ENCODE data around the gene LSAMP. TPM values are rescaled to one million over a fixed set of nuclear protein-coding genes. Genes with fewer than 3 reads are reported as not detected.

LSAMP gene
- total RNA-seq, 1 donor from 2014 or later, result 18.0 TPM

GRCh38 chr3:116127464-116127863 is 317.8 kb downstream of the LSAMP start:
- Histone ChIP-seq H3K4me2 (no peak overlapping the region), H3K4me3 (no peak overlapping the region), H3K36me3 (no peaks in the 10 kb centered on the region), H3K27ac (no peak overlapping the region), H3K9me3 (ENCODE audit: low read depth) (no peaks in the 10 kb centered on the region), H3F3A (ENCODE audit: low read depth) (no peaks in the 10 kb centered on the region), H2AFZ (replicated peaks) (no peak overlapping the region), H3K79me2 (ENCODE audit: low read depth) (no peaks in the 10 kb centered on the region), H4K20me1 (ENCODE audit: low read depth) (no peaks in the 10 kb centered on the region), H3K27me3 (no peaks in the 10 kb centered on the region), H3K4me1 (no peaks in the 10 kb centered on the region), H3K9ac (no peak overlapping the region)
- H3K27me3 Mint-ChIP-seq (ENCODE audit: insufficient read depth, low read depth), result no peaks in the 10 kb centered on the region
- no peak overlapping the region for H3K27ac Mint-ChIP-seq
- peaks cover 2% of the 10 kb centered on the region for H3K36me3 Mint-ChIP-seq
- H3K4me1 Mint-ChIP-seq, result peaks cover 3% of the 10 kb centered on the region
- TF ChIP-seq EZH2 (IDR thresholded peaks at IDR 0.05) (no peak), EZH2phosphoT487 (IDR thresholded peaks at IDR 0.05) (no peak)
- TF ChIP-seq, protein P1, sequence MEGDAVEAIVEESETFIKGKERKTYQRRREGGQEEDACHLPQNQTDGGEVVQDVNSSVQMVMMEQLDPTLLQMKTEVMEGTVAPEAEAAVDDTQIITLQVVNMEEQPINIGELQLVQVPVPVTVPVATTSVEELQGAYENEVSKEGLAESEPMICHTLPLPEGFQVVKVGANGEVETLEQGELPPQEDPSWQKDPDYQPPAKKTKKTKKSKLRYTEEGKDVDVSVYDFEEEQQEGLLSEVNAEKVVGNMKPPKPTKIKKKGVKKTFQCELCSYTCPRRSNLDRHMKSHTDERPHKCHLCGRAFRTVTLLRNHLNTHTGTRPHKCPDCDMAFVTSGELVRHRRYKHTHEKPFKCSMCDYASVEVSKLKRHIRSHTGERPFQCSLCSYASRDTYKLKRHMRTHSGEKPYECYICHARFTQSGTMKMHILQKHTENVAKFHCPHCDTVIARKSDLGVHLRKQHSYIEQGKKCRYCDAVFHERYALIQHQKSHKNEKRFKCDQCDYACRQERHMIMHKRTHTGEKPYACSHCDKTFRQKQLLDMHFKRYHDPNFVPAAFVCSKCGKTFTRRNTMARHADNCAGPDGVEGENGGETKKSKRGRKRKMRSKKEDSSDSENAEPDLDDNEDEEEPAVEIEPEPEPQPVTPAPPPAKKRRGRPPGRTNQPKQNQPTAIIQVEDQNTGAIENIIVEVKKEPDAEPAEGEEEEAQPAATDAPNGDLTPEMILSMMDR (IDR thresholded peaks at IDR 0.05), result no peak
- no peak overlapping the region for H3K4me3 Mint-ChIP-seq
- peaks cover 3% of the 10 kb centered on the region for H3K9me3 Mint-ChIP-seq
- no peak for DNase-seq (ENCODE audit: low spot score)

DNA sequence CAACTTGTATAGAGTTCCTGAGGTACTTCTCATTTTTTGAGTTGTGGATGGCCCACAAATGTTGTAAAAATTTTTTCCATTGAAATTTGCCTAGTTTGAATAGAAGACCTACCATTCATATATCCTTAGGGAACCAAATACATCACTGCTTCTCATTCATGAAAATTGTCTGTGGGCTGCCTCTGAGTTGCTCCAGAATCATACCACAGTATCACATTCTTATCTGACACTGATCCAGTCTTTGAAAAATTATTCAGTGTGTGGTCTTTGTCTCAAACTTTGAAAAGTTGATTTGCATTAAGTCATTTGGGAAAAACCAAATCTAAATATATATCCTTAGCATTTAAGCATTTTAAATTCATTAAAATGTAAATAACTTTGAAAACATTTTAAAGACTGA is 321.1 kb downstream of the LSAMP start:
- H3K9me3 Mint-ChIP-seq, result no peaks in the 10 kb centered on the region
- Histone ChIP-seq H3K36me3 (no peaks in the 10 kb centered on the region), H3K9me3 (ENCODE audit: low read depth) (no peaks in the 10 kb centered on the region), H2AFZ (replicated peaks) (no peak overlapping the region), H3K4me2 (no peak overlapping the region), H3K79me2 (ENCODE audit: low read depth) (no peaks in the 10 kb centered on the region), H3K4me3 (no peak overlapping the region), H4K20me1 (ENCODE audit: low read depth) (no peaks in the 10 kb centered on the region), H3K4me1 (no peaks in the 10 kb centered on the region), H3F3A (ENCODE audit: low read depth) (no peaks in the 10 kb centered on the region), H3K9ac (no peak overlapping the region), H3K27ac (no peak overlapping the region), H3K27me3 (no peaks in the 10 kb centered on the region)
- no peaks in the 10 kb centered on the region for H3K36me3 Mint-ChIP-seq
- H3K4me3 Mint-ChIP-seq, result no peak overlapping the region
- no peak for TF ChIP-seq EZH2 (IDR thresholded peaks at IDR 0.05)
- TF ChIP-seq EZH2phosphoT487 (IDR thresholded peaks at IDR 0.05), result no peak
- TF ChIP-seq, protein P1 (IDR thresholded peaks at IDR 0.05), result no peak
- no peak for DNase-seq (ENCODE audit: low spot score)
- H3K27me3 Mint-ChIP-seq (ENCODE audit: insufficient read depth, low read depth), result no peaks in the 10 kb centered on the region
- no peak overlapping the region for H3K27ac Mint-ChIP-seq
- H3K4me1 Mint-ChIP-seq, result peaks cover 3% of the 10 kb centered on the region

DNA sequence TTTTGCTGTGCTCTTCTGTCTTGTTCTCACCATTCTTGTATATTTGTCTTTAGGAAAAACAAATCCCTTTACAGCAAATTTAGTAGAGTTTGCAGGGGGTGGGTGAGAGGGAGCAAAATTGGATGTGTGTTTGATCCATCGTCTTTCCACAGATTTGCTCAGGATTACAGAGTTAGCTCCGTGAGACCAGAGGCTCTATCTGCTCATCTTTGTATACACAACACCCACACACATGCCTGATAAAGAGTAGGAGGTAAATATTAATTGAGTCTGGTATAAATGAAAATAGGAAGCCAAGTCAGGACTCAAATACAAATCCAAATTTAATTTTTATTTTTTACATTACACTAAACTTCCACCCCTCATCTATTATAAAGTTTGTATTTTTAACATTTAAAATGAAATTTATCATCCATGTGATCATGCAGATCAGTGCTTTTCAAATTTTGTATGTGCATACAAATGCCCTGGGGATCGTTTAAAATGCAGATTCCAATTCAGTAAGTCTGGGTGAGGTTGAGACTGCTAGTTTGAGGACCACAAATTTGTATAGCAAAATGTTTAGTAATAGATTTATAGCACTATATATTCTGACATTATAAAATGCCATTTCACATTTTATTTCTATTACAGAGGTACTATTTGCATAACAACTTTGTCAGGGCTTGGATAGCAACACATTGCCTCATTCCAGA is 326.7 kb downstream of the LSAMP start:
- H3K4me3 ChIP-seq, result no peak overlapping the region
- no peaks in the 10 kb centered on the region for H3K4me1 Mint-ChIP-seq
- H3K4me1 ChIP-seq, result no peaks in the 10 kb centered on the region
- no peaks in the 10 kb centered on the region for H3K9me3 ChIP-seq (ENCODE audit: low read depth)
- H3K27ac ChIP-seq, result no peak overlapping the region
- no peak for DNase-seq (ENCODE audit: low spot score)
- no peaks in the 10 kb centered on the region for H3K36me3 Mint-ChIP-seq
- H3K4me2 ChIP-seq, result no peak overlapping the region
- no peaks in the 10 kb centered on the region for H3K36me3 ChIP-seq
- no peak overlapping the region for H3K9ac ChIP-seq
- H3K79me2 ChIP-seq (ENCODE audit: low read depth), result no peaks in the 10 kb centered on the region
- TF ChIP-seq EZH2 (IDR thresholded peaks at IDR 0.05), result no peak
- TF ChIP-seq, protein P1 (IDR thresholded peaks at IDR 0.05), result no peak
- no peak for TF ChIP-seq EZH2phosphoT487 (IDR thresholded peaks at IDR 0.05)
- no peaks in the 10 kb centered on the region for H3K9me3 Mint-ChIP-seq
- H3K4me3 Mint-ChIP-seq, result no peak overlapping the region
- no peaks in the 10 kb centered on the region for H3F3A ChIP-seq (ENCODE audit: low read depth)
- H3K27ac Mint-ChIP-seq, result no peak overlapping the region
- no peak overlapping the region for H2AFZ ChIP-seq (replicated peaks)
- H4K20me1 ChIP-seq (ENCODE audit: low read depth), result no peaks in the 10 kb centered on the region
- H3K27me3 Mint-ChIP-seq (ENCODE audit: insufficient read depth, low read depth), result no peaks in the 10 kb centered on the region
- no peaks in the 10 kb centered on the region for H3K27me3 ChIP-seq

Measured in neural progenitor cell (in vitro differentiated cells).